ENCODE data around the gene ZNF705A.
"Not testable (repeated sequence)": the region's sequence is repeated elsewhere in the genome, so short reads cannot be mapped to it uniquely, and the experiment has no call there.

Gene ZNF705A

DNA sequence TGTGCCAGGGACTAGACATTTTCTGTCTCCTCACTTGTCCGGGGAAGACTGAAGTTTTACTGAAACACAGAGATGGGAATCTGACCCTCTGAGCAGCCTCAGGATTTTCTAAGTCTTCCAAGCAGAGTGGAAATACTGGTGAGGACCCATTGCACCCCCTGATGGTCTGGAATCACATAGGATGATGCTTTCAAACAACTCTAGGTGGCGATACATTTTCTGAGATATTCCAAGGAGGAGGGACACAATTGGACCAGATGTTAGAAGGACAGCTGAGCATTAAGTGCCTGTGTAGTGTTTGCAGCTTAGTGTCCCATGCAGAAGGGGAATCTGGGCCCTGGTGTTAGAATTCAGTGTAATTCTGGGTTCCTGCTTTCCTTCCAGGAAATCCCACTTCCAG lies 31.3 kb downstream of the ZNF705A start:
- DNase-seq = not testable (repeated sequence)

DNA sequence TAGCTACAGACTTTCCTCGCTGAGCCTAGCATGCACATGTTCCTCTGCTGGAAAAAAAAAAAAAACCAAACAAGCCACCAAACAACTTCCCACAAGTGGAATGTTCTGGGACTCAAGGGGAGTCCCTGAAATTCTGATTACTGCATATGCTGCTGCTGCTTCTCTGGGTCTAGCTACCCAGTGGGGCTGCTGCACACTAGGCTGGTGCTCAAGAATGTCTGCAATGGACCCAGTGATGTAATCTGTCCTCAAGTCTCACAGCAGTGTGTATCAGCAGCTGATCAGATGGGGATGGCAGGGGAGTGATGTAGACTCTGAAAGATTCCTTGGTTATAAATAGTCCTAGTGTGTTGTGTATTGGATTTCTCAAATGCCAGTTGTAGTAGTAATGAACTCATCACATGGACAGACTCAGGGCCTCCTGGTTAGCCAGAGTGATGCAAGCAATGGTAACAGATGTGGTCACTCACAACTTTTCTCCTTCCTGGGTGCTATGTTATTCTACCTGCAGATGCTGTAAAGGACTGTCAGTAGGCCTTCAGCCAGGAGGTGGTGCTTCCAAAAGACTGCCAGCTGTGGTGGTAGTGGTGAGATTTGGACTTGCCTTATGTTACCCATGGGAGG lies 41.0 kb downstream of the ZNF705A start:
- DNase-seq = not testable (repeated sequence)

DNA sequence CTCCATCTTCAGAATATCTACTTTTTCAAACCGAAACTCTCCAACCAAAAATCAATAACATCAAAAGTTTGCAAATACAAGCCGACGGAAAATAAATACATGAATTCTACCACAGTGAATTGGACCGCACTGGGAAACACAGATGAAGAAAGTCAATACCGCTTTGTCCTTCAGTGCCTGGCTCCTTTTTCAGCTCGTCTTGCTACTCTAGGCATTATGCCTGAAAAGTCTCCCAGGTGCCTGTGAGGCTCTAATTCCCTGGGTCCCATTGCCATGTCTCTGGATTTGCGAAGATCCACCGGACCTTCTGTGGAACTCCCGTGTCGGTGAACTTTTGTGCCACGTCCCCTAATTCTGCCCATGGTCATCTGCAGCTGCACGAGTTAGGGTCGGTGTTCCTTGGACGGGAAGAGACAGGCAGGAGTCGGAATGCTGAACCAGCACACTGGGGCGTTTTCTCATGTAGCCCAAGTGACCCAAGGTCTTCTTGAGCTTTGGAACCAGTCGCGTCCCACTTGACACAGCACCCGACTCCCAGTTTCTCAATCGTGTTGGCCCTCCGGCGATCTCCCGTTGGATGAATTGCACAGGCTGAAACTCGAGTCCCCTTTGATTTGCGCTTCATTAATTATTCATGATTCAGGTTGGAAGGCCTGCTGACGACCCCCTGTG lies 62.0 kb downstream of the ZNF705A start:
- DNase-seq = not testable (repeated sequence)

DNA sequence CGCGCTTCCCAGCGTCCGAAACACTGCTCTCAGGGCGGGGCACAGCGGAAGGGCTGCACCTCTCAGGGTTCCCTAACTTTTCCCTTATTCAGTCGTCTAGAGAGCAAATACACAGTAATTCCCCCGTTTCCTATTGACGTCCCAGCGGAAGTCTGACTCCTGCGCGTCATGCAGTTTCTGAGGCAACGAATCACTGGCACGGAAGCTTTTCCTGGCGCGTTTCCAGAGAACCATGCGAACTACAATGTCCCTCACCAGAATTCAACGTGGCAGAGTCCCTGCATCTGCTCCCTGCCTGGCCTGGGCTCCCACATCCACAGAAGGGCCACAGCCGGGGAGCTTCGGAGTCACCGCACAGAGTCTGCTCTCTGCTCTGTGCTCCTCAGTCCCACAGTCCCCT lies 64.6 kb downstream of the ZNF705A start:
- not testable (repeated sequence) for DNase-seq

DNA sequence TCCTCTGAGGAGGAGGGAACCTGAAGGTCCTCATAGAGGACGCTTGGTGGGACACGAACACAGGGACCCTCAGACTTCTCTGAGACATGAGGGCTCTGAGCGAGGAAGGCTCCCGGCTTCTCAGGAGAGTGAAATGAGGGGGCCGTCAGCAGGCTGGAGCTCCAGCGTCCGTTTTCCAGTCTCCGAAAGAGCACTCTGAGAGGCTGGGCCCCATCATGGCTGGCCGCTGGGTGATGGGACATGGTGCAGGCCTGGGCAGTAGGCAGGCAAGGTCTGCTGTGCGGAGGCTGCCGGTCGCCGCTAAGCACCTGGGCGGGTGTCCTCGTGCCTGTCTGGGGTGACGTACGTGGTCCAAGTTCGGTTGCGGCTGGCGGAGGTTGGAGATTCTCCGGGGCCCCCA lies 65.0 kb downstream of the ZNF705A start:
- DNase-seq = not testable (repeated sequence)

DNA sequence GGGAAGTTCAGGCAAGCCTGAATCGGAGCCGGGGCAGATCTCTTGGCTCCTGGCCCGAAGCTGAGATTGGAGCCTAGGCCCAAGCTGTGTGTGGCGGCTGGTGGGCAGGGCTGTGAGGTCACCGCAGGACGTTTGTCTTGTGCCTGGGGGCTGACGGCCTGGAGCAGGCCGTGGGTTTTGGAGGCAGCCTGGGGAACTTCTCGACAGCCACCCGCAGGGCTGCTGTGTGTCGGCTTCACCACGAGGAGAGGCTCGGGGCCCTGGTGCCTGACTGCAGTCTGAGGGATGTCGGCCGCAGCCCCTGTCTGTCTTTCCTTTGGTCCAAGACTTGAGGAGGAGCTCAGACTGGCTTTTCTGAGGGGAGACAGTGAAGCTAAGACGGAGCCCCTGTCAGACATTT lies 65.5 kb downstream of the ZNF705A start:
- DNase-seq = not testable (repeated sequence)

DNA sequence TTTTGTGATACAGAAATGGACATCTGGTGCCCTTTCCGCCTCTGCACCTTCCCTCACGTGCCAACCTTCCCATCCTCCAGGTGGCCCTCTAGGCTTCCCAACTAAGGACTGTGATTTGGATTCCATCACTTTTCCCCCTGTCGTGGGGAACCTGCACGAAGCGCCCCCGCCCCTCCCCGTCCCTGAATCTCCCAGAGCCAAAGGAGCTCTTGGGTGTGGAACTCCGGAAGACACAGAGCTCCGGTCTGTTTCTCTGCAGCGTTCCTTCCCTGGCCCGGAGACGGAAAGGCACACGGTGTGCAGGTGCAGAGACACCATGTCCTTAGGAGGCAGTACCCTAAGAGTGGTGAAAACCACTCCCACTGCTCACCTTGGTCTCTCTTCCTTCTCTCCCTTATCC lies 66.8 kb downstream of the ZNF705A start:
- not testable (repeated sequence) for DNase-seq

DNA sequence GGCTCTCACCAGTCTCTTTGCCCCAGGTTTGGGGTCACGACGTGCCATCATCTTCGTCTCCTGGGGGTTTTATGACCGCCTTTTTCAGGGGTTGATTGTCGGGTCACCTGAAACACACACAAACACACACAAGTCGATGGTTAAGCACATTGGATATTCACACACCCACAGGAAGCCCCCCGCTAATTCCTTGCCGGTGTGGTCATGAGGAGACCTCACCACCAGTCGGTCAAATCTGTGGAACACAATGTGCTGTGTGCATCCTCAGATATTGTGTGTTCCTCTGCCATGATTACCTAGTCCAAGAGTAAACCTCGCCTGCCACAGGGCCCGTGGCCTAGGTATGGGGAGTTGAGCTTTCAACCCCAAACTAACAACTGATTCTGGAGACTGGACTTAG lies 68.0 kb downstream of the ZNF705A start:
- DNase-seq = not testable (repeated sequence)

DNA sequence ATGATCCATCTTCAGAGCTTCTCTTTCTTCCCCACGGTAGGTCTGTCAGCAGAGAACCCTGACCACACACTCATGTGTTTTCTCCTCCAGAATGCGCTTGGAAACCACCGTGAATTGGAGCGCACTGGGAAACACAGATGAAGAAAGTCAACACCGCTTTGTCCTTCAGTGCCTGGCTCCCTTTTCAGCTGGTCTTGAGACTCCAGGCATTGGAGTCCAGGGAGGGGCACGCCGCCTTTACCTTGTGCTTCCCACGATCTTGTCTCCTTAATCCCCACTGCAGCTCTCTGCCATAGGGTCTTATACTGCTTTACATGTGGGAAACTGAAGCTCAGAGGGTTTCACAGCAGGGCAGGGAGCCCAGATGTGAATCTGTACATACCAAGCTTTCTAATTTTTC lies 69.5 kb downstream of the ZNF705A start:
- DNase-seq = no peak

DNA sequence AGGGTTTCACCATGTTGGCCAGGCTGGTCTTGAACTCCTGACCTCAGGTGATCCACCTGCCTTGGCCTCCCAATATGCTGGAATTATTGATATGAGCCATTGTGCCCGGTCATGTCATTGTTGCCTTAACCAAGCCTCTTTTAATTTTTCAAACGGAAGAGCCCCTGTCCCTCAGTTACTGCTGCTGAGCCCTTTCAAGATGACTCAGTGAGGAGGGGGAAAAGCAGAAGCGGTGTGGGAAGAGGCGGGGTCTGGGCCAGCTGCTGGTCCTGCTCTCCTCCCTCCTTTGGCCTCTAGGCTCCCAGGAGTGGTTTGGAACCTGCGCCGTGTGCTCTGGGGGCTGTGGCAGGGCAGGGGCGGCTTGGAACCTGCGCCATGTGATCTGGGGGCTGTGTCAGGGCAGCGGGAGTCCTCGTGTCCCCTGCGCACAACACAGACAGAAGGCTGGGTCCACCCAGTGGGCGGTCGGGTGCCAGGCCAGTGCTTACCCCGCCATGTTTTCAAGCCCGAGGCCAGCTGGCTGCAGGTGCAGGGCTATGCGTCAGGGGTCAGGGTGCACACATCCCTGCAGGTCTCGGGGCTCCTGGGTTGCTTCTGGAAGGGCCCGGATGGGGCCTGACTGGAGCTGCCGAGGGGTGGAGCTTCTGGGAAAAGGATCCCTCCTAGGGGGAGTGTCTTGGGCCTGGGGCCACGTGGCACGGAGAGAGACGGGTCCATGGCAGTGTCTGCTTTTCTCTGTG lies 70.3 kb downstream of the ZNF705A start, which contains the start of gene FAM90A1:
Gene FAM90A1, minus strand, starts transcription at position 627 of the 740 bp plus-strand sequence. CDS start 2,786 bp downstream, outside the sequence.
- DNase-seq = not testable (repeated sequence)

DNA sequence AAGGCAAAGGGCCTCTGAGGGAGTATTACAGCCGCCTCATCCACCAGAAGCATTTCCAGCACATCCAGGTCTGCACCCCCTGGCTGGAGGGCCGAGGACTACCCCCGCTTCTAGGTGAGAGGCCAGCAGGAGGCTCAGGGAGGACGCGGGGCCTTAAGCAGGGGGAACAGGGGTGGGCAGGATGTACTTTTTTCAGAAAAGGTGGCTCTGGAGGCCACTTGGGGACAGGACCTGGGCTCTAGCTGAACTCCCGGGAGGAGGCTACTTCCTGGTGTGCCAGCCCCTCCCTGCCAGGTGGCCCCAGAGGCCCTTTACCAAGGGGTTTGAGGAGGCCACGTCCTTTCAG lies 70.9 kb downstream of the ZNF705A start:
- not testable (repeated sequence) for DNase-seq

DNA sequence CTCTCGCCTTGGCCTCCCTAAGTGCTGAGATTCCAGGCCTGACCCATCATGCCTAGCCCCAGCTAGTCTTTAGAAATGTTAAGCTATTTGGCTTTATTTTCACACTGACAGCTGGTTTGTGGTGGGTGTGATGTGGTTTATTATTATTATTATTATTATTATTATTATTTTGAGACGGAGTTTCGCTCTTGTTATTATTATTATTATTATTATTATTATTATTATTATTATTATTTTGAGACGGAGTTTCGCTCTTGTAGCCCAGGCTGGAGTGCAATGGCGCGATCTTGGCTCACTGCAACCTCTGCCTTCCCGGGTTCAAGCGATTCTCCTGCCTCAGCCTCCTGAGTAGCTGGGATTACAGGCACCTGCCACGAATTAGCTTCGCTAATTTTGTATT lies 71.8 kb downstream of the ZNF705A start:
- DNase-seq = not testable (repeated sequence)

DNA sequence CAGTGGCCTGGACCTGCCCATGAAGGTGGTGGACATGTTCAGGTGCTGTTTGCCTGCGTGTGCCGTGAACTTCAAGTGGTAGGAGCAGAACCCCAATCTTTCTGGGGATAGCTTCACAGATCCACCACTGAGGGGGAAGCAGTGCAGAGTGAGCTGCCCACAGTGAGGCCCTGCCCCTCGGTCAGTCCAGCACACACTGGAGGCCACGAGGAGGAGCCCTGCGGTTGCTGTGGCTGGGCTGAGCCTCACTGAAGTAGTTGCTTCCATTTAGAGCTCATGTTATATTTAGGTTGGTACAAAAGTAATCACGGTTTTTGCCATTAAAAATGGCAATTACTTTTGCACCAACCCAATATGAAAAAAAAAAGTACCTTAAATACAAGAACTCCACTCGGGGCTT lies 72.7 kb downstream of the ZNF705A start:
- DNase-seq = not testable (repeated sequence)

Data from KG1 (cell line).